Chondrocyte (in vitro differentiated cells): Measurements from ENCODE around the gene TBC1D24. TPM values are rescaled to one million over a fixed set of nuclear protein-coding genes. Genes with fewer than 3 reads are reported as not detected.
"Not testable (repeated sequence)": the region's sequence is repeated elsewhere in the genome, so short reads cannot be mapped to it uniquely, and the experiment has no call there.

Experiments
- DNase-seq: peaks from one replicate; pipeline ENCODE4 v3.0.0; 2021; ENCODE audit warnings: mixed read lengths, low spot score
- H3K27ac Mint-ChIP-seq: one replicate; pipeline ENCODE4 v1.8.0; 2021; ENCODE audit warnings: mild to moderate bottlenecking, moderate library complexity, mixed read lengths; ENCODE audit not compliant: unreplicated experiment
- H3K27me3 Mint-ChIP-seq: 2 replicates; pipeline ENCODE4 v1.8.0; 2021; ENCODE audit warnings: low read depth, mixed read lengths
- H3K36me3 Mint-ChIP-seq: 2 replicates; pipeline ENCODE4 v1.8.0; 2021; ENCODE audit warnings: low read depth, mixed read lengths
- H3K4me1 Mint-ChIP-seq: 2 replicates; pipeline ENCODE4 v1.8.0; 2021; ENCODE audit warnings: low read depth, mild to moderate bottlenecking, mixed read lengths
- H3K4me3 Mint-ChIP-seq: one replicate; pipeline ENCODE4 v1.8.0; 2021; ENCODE audit warnings: mild to moderate bottlenecking, moderate library complexity, mixed read lengths; ENCODE audit not compliant: unreplicated experiment
- H3K9me3 Mint-ChIP-seq: 2 replicates; pipeline ENCODE4 v1.8.0; 2021; ENCODE audit warnings: low read depth, mixed read lengths
- microRNA-seq: library from miRNA; unstranded; fragments of <30 nt; microRNA quantifications from one replicate; pipeline ENCODE4 v1.2.0, GENCODE V29; 2020; ENCODE audit warnings: borderline number of aligned reads
- total RNA-seq: library from RNA; stranded (reverse); gene quantifications from 3 replicates; pipeline ENCODE4 v1.2.1, GENCODE V29; 2021
- TF ChIP-seq, protein P1 (sequence below): fragments of 200-600 bp; sonication (generic); IDR thresholded peaks from 2 replicates; pipeline ENCODE4 v1.5.0; 2021; ENCODE audit warnings: antibody characterized with exemption, mild to moderate bottlenecking, moderate library complexity

TBC1D24 gene
- total RNA-seq, 1 donor from 2014 or later: 17.9 TPM

DNA sequence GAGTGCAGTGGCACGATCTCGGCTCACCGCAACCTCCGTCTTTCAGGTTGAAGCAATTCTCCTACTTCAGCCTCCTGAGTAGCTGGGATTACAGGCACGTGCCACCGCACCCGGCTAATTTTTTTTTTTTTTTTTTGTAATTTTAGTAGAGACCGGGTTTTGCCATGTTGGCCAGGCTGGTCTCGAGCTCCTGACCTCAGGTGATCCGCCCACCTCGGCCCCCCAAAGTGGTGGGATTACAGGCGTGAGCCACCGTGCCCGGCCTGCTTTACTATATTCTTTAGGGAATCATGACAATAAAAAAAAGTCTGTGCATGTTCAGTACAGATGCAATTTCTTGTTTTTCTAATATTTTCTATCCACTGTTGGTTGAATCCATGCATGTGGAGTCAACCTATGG lies 68.8 kb downstream of the TBC1D24 start:
- not testable (repeated sequence) for H3K27ac Mint-ChIP-seq
- H3K4me1 Mint-ChIP-seq: peaks cover 28% of the 10 kb centered on the region

DNA sequence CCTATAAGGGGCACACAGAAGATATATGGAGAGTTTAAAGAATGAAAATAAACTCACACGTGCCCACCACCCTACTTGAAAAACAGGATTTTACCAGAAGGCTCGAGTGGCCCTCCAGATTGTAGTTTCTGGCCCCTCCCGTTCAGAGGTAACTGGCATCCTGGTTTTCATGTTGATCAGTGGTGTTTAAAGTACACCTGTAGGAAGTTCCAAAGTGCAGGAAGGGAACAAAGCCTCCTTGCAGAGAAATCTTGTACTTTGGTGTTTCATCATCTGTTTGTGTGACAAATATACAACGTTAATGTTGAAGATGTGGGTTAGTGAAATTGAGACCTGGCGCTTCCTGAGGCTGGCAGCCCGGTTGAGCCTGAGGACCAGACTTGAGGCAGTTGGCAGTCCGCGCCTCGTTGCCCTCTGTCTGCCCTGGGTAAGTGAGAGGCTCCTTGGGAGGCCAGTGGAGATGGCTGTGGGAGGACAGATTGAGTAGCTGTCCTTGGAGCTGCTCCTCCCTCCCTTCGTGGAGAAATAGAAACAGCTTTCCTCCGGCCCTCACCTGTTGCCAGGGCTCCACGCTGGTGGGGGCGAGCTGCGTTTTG lies 75.5 kb downstream of the TBC1D24 start:
- not testable (repeated sequence) for H3K4me1 Mint-ChIP-seq, H3K36me3 Mint-ChIP-seq, H3K27me3 Mint-ChIP-seq, H3K4me3 Mint-ChIP-seq, DNase-seq, H3K9me3 Mint-ChIP-seq, H3K27ac Mint-ChIP-seq

More for the DNA sequence above, 68.8 kb downstream of the TBC1D24 start:
- not testable (repeated sequence) for H3K9me3 Mint-ChIP-seq, DNase-seq, H3K4me3 Mint-ChIP-seq, H3K36me3 Mint-ChIP-seq, H3K27me3 Mint-ChIP-seq

DNA sequence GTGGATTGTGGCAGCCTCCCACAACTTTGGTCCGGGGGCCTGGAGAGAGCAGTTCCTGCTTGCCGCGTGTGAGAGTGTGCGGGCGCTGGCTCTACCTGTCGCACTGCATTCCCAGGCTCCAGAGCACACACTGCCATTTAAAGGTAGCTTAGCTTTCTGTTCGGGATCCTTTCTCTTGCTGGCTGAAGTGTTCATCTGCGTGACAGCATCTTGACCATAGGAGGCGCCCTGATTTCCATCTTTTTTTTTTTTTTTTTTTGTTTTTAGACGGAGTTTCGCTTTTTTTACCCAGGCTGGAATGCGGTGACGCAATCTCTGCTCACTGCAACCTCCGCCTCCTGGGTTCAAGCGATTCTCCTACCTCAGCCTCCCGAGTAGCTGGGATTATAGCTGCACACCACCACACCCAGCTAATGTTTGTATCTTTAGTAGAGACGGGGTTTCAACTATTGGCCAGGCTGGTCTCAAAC lies 76.5 kb downstream of the TBC1D24 start:
- H3K9me3 Mint-ChIP-seq, H3K36me3 Mint-ChIP-seq, H3K4me1 Mint-ChIP-seq, H3K27ac Mint-ChIP-seq, DNase-seq, H3K27me3 Mint-ChIP-seq, H3K4me3 Mint-ChIP-seq: not testable (repeated sequence)
- TF ChIP-seq, protein P1, sequence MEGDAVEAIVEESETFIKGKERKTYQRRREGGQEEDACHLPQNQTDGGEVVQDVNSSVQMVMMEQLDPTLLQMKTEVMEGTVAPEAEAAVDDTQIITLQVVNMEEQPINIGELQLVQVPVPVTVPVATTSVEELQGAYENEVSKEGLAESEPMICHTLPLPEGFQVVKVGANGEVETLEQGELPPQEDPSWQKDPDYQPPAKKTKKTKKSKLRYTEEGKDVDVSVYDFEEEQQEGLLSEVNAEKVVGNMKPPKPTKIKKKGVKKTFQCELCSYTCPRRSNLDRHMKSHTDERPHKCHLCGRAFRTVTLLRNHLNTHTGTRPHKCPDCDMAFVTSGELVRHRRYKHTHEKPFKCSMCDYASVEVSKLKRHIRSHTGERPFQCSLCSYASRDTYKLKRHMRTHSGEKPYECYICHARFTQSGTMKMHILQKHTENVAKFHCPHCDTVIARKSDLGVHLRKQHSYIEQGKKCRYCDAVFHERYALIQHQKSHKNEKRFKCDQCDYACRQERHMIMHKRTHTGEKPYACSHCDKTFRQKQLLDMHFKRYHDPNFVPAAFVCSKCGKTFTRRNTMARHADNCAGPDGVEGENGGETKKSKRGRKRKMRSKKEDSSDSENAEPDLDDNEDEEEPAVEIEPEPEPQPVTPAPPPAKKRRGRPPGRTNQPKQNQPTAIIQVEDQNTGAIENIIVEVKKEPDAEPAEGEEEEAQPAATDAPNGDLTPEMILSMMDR: peak; percentile 58

DNA sequence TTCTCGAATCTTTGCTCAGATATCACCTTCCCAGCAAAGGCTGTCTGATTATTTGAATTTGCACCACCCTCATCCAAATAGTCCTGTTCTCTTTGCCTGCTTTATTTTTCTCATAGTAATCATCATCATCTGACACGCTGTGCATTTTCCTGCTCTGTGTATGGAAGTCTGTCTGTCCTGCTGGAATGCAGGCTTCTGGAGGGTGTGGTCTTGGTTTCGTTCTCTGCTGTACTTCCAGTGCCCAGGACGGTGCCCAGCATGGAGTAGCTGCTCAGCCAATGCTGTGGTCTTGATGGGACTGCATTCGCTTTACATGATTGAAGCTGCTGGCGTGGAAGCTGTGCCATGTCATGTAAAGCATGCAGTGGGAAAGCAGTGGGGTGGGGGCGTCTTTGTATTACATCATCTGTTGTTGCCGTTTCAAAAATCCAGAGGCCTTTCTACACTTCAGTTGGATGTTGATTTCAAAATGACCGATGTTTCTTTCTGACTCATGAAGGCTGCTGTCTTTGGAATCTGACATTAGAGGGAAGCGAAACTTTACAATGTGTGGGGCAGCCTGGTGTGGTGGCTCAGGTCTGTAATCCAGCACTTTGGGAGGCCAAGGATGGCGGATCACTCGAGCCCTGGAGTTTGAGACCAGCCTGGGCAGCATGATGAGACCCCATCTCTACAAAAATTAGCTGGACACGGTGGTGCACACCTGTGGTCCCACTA lies 79.9 kb downstream of the TBC1D24 start:
- not testable (repeated sequence) for H3K4me1 Mint-ChIP-seq, H3K27me3 Mint-ChIP-seq, H3K9me3 Mint-ChIP-seq, H3K4me3 Mint-ChIP-seq, H3K27ac Mint-ChIP-seq, H3K36me3 Mint-ChIP-seq, DNase-seq

Small RNAs within 50 kb of the gene (microRNA-seq; reads per million reads assigned to microRNA genes)
- gene MIR3178 (1.7 reads per million), gene MIR6767 (not detected), gene MIR6768 (not detected)

Other genes with a start within 250 kb of the TBC1D24 start
- 0.97 to 1.6 TPM (median 1.2 TPM) in 3 replicates for gene DNASE1L2, start 238.7 kb upstream of the TBC1D24 start, total RNA-seq
- 25.5 to 45.4 TPM (median 44.5 TPM) in 3 replicates for gene ECI1, start 223.5 kb upstream of the TBC1D24 start, total RNA-seq
- 109 to 122 TPM (median 111 TPM) in 3 replicates for gene RNPS1, start 207.0 kb upstream of the TBC1D24 start, total RNA-seq
- gene ABCA3, start 134.4 kb upstream of the TBC1D24 start, total RNA-seq: 16.3 to 27.3 TPM (median 26.0 TPM) in 3 replicates
- gene CCNF, start 45.7 kb upstream of the TBC1D24 start, total RNA-seq: 4.9 to 7.7 TPM (median 7.6 TPM) in 3 replicates
- gene TEDC2, start 15.0 kb upstream of the TBC1D24 start, total RNA-seq: 3.9 to 6.5 TPM (median 5.5 TPM) in 3 replicates
- 1.5 to 2.1 TPM (median 1.8 TPM) in 3 replicates for gene NTN3, start 3.8 kb upstream of the TBC1D24 start, total RNA-seq
- gene ATP6V0C, start 38.8 kb downstream of the TBC1D24 start, total RNA-seq: 168 to 200 TPM (median 197 TPM) in 3 replicates
- 35.4 to 37.0 TPM (median 36.3 TPM) in 3 replicates for gene AMDHD2, start 45.2 kb downstream of the TBC1D24 start, total RNA-seq
- not detected in 3 replicates for gene CEMP1, start 56.3 kb downstream of the TBC1D24 start, total RNA-seq
- 39.2 to 40.6 TPM (median 39.6 TPM) in 3 replicates for gene PDPK1, start 62.9 kb downstream of the TBC1D24 start, total RNA-seq
- 27.3 to 29.7 TPM (median 27.4 TPM) in 3 replicates for gene KCTD5, start 207.4 kb downstream of the TBC1D24 start, total RNA-seq
- gene PRSS27, start 245.1 kb downstream of the TBC1D24 start, total RNA-seq: 2.8 to 4.3 TPM (median 3.1 TPM) in 3 replicates